Measurements from ENCODE around the gene CCDC40.

Gene CCDC40

GRCh38 chr17:80116276-80116920 is 80.0 kb downstream of the CCDC40 start:
- no peak for DNase-seq (ENCODE audit: low read depth)

DNA sequence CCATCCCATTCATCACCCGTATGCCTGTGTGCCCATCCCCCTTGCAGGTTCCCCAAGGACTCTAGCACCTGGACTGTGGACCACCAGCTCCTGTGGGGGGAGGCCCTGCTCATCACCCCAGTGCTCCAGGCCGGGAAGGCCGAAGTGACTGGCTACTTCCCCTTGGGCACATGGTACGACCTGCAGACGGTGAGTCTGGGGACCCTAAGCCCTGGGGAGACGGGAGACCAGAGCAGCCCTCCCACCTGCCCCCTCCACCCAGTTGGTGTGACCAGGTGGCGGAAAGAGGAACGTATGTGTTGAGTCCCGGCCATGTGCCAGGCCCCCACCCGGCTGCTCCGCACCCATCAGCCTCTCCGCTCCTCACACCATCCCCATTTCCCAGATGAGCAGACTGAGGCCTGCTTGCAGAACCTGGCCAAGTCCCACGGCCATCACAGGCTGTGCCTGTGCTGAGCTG is 80.5 kb downstream of the CCDC40 start:
- DNase-seq (ENCODE audit: low read depth): no peak

DNA sequence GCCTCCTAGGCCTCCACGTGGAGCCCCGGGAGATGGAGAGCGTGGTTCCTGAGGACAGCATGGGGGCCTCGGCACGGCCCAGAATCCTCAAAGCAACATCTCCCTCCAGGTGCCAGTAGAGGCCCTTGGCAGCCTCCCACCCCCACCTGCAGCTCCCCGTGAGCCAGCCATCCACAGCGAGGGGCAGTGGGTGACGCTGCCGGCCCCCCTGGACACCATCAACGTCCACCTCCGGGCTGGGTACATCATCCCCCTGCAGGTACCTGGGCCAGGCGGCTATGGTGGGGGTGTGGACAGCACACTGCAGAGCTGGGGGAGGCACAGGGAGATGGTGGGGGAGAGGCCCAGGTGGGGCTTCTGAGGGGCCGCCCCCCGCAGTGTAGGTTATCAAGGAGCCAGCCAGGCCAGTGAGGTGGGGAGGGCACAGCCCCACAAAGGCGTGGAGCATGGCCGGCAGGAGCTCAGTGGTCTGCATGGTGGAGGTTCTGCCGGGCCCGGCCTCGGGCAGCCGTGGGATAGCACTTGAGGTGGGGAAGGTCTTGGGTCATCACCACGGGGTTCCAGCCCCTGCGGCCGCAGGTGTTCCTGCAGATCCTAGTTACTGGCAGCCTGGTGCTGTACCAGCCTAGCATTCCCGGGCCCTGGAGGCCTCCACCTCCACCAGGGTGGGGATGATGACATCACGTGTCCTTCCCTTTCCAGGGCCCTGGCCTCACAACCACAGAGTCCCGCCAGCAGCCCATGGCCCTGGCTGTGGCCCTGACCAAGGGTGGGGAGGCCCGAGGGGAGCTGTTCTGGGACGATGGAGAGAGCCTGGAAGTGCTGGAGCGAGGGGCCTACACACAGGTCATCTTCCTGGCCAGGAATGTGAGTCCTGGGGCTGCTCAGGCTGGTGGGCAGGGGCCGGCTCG is 81.3 kb downstream of the CCDC40 start:
- no peak for DNase-seq (ENCODE audit: low read depth)

GRCh38 chr17:80118601-80119270 is 82.3 kb downstream of the CCDC40 start:
- no peak for DNase-seq (ENCODE audit: low read depth)

DNA sequence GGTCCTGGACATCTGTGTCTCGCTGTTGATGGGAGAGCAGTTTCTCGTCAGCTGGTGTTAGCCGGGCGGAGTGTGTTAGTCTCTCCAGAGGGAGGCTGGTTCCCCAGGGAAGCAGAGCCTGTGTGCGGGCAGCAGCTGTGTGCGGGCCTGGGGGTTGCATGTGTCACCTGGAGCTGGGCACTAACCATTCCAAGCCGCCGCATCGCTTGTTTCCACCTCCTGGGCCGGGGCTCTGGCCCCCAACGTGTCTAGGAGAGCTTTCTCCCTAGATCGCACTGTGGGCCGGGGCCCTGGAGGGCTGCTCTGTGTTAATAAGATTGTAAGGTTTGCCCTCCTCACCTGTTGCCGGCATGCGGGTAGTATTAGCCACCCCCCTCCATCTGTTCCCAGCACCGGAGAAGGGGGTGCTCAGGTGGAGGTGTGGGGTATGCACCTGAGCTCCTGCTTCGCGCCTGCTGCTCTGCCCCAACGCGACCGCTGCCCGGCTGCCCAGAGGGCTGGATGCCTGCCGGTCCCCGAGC is 82.9 kb downstream of the CCDC40 start:
- no peak for DNase-seq (ENCODE audit: low read depth)

GRCh38 chr17:80119839-80120238 is 83.4 kb downstream of the CCDC40 start:
- no peak for DNase-seq (ENCODE audit: low read depth)

GRCh38 chr17:80122026-80122575 is 85.7 kb downstream of the CCDC40 start:
- no peak for DNase-seq (ENCODE audit: low read depth)

DNA sequence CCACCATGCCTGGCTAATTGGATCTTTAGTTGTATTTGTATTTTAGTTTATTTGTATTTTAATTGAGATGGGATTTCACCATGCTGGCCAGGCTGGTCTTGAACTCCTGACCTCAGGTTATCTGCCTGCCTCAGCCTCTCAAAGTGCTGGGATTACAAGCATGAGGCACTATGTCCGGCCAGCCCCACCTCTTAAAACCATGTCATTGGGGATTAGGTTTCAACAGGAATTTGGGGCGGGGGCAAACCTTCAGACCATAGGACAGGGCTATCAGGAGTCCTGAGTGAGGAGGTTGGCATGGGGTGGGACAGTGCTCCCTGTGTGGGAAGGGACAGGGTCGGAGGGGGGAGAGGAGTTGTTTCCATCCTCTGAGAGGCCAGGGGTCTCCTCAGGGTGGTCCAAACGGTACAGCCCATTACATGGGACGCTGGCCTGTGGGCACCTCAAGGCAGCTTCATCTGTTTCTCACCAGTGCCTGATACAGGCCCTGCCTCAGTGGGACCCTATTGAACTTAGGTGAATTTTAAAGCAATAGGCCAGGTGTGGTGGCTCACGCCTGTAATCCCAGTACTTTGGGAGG is 86.6 kb downstream of the CCDC40 start:
- DNase-seq (ENCODE audit: low read depth): no peak

- no peak for DNase-seq (ENCODE audit: low read depth)
Measured at GRCh38 chr17:80123791-80124190, 87.3 kb downstream of the CCDC40 start.

- DNase-seq (ENCODE audit: low read depth): no peak
Measured at GRCh38 chr17:80124351-80124981, 88.0 kb downstream of the CCDC40 start.

GRCh38 chr17:80125656-80126448 is 89.4 kb downstream of the CCDC40 start:
- DNase-seq (ENCODE audit: low read depth): peak; percentile 64

GRCh38 chr17:80126449-80126715 is 89.9 kb downstream of the CCDC40 start:
- peak; percentile 21 for DNase-seq (ENCODE audit: low read depth)

DNA sequence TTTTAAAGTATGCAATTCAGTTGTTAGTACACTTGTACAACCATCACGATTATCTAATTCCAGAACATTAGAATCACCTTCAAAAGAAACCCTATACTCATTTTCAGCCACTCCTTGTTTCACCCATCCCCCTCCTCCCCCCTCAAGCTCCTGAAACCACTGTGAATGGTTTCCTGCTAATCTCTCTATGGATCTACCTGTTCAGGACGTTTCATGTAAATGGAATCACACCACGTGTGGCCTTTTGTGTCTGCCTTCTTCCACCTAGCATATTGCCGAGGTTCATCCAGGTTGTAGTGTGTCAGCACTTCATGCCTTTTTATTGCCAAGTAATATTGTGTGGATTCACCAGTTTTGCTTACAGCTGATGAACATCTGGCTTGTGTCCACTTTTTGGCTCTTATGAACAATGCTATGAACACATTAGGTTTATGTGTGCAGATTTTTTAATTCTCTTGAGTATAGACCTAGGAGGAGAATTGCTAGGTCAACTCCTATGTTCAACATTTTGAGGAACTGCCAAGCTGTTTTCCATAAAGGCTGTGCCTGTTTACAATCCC is 92.6 kb downstream of the CCDC40 start:
- DNase-seq (ENCODE audit: low read depth): no peak

GRCh38 chr17:80130992-80131391 is 94.5 kb downstream of the CCDC40 start:
- DNase-seq (ENCODE audit: low read depth): no peak

DNA sequence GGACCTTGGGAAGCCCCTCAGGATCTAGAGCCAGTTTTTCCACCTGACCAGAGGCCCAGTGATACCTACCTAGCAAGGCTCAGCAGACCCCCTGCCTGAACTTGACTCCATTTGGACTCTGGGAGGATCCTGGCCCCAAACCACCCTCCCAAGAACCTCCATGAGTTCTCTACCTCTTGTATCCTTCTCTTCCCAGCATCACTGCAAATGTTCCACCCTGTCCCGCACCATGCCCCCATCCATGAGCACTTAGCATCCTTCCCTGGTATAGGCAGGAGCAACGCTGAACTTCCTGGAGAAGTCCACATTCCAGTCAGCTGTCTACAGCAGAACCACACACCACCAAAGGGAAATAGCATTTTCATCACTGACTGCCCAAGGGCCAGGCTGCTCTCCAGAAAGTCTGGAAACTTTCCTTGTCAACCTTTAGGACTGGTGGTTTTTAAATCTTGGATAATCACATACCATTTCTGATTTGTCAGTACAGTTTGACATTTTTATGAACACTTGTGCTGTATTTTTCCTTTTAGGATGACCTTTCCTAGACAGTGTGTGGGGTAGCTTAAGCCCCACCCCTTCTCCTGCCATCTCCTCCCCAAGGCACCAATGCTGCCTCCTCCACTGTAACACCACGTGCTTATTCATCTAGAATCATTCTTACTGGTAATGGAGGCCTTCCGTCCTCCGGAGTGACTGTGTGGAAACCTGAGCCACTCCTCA is 96.6 kb downstream of the CCDC40 start:
- DNase-seq (ENCODE audit: low read depth): no peak

- DNase-seq (ENCODE audit: low read depth): no peak
Measured at GRCh38 chr17:80133626-80133970, 97.2 kb downstream of the CCDC40 start.

DNA sequence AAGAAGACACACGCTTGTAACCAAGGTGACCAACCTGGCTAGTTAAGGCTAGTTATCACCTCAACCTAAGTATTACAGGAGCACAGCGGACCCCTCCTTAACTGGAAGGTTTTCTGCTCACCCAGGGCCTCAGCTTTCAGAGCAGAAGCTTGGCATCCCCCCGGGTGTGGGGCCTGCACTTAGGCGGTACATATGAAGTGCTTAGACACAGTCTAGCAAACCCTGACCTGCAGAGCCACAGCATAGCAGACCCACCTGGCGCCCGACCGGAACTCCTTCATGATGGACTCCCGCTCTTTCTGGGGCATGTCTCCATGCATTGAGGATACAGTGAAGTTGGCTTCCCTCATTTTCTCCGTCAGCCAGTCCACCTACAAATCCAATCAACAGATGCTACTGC is 100.7 kb downstream of the CCDC40 start:
- no peak for DNase-seq (ENCODE audit: low read depth)

- DNase-seq (ENCODE audit: low read depth): no peak
Measured at GRCh38 chr17:80138856-80139426, 102.5 kb downstream of the CCDC40 start.

DNA sequence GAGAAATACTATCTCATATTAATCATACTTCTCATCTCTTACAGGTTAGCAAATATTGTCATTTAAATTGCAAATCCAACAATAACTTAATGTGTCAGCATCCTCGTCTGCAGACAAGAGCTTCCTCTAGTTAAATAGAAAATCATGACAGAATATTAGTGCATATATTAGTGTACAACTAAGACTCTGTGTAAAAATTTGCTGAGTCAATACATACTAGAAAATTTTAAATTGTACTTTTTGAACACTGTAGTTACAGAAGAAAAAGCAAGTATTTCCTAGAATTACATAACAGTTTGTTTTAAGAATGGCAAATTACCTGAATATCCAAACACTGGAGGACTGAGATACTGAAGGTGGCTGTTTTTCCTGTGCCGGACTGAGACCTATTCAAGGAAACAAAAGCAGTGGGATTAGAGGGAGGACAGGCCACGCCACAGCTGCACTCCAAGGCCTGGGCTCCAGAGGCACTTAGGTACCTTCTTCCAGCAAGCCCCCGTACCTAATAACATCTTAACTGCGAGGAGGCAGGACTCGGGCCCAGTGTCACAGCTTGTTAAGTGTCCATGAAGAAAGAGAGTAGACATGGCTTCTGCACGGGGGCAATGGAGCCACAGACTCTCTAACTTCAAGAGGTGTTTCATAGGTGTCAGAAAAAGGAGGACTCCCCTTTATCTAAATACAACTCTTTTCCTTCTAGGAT is 105.2 kb downstream of the CCDC40 start:
- DNase-seq (ENCODE audit: low read depth): no peak
